GM19395 (cell line): ENCODE measurements around the gene COX17.
A peak's percentile ranks its signal among the peaks of the same experiment; 100 is the strongest.
"Not testable (repeated sequence)": the region's sequence is repeated elsewhere in the genome, so short reads cannot be mapped to it uniquely, and the experiment has no call there.

Experiments
- ATAC-seq: cut with Tn5 transposase; IDR thresholded peaks from one replicate; pipeline ENCODE4 v1.9.1; 2021; ENCODE audit warnings: mild to moderate bottlenecking, moderate library complexity; ENCODE audit not compliant: unreplicated experiment

COX17 gene, protein sequence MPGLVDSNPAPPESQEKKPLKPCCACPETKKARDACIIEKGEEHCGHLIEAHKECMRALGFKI

GRCh38 chr3:119676771-119677640 is at the start of gene COX17:
COX17 (minus strand) TSS chr3:119677406; CDS start chr3:119677310, 96 bp downstream.
- ATAC-seq = peak; percentile 92

GRCh38 chr3:119726909-119727308 is 49.7 kb upstream of the COX17 start:
- ATAC-seq = no peak

DNA sequence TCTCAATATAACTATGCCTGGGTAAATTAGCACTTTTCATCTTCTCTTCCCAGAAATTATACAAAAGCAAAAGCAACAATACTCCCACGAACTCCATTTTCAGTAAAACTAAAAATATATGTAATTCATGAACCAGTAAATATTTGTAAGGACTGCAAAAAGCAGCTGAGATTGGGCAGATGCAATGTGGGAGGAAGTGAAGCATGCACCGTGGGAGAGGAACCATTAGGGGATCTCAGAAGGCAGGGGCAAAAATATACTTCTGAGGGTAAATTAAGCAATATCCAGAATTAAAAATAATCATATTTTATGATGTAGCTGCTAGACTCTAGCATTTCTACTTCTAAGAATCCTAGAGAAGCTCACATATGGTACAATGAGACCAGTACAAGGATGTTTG is 45.8 kb upstream of the COX17 start:
- ATAC-seq = no peak

DNA sequence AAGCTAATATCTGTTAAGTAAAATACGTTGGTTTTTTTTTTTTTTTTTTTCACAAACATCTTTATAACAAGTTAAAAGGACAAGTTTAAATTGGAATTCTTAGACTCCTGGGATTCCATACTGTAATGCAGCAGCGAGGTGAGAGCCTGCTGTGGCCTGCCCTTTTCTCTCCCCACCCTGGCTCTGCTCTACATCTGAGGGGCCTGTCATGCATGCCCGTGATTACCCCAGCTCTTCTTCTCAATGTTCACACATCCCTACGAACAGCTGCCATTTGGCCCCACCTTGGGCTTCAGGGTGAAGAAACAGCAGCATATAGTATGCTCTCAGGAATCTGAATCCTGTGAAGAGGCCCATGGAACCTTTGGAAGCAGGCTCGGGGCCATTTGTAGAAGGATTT is 40.3 kb upstream of the COX17 start:
- ATAC-seq = no peak

- no peak for ATAC-seq
Measured at GRCh38 chr3:119716998-119717397, 39.8 kb upstream of the COX17 start.

DNA sequence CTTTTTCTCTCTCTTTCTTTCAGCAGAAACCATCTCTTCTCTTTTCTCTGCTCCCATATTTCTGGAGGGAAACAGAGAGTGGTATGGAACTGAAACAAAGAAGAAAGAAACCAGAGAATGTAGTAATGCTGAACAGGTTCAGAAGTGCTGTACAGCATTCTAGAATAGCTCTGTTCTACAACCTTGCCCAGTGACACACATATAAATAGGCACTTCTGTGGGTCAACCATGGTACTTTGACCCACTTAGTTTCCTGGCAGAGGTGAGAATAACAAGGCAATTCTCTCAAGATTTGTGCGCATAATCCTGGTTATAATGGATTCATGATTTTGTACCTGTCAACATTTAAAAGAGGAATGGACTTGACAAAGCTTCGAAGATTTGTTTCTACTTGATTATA is 37.9 kb upstream of the COX17 start:
- no peak for ATAC-seq

DNA sequence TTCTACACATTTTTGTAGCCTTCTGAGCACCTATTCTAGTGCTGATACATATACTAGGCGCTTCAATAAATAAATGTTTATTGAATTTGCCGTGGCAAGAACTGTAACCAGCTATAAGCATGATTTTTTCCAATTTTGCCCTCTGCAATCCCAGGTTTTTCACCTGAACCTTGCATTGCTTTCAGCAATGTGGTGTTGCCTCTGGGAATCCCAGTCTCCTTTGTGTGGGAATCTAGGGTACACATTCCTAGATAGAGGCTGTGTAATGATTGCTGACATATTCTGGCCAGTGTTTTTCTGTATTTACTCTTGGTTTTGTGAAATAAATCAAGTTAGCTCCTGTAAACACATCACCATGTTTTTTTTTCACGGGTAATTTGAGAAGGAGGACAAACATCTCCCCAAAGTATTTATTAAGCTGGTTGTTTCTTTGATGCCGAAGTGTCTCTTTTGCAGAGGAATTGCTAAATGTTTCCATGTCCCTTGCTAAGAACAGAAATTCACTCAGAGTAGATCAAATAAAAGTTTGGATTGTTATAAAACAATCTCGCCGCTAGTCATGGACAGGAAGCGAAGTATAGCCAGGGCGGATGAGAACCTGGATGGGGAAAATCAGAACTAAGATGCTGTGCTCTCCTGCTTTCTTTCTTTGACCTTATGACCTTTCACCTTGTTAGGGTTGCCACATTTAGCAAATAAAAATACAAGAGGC is 26.8 kb upstream of the COX17 start:
- no peak for ATAC-seq

GRCh38 chr3:119702530-119703527 is 25.6 kb upstream of the COX17 start, which contains the start of gene CFAP91:
CFAP91 (plus strand) TSS chr3:119703022; CDS start chr3:119703099, 77 bp downstream.
- ATAC-seq = peak; percentile 84

DNA sequence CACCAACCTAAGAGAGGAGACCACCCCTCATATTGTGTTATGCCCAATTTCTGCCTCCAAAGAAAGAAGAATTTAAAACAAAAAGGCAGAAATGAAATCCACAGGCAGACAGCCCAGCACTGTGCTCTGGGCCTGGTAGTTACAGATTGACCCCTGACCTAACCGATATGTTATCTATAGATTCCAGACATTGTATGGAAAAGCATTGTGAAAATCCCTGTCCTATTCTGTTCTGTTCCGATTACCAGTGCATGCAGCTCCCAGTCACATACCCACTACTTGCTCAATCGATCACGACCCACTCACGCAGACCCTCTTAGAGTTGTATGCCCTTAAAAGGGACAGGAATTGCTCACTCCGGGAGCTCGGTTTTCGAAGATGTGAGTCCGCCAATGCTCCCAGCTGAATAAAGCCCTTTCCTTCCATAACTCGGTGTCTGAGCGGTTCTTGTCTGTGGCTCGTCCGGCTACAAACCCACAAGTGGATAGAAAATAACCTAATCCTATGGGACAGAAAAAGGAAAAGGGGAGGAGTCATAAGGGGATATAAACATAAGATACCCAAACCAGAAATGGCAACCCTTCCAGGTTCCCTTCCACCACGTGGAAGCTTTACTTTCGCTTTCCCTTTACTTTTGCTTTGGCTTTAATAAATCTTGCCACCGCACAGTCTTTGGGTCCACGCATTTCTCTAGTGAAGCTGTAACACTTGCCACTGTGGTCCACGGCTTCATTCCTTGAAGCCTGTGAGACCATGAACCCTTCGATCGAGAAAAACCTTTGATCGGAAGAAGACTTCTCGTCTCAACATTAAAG is 23.9 kb upstream of the COX17 start:
- ATAC-seq = peak; percentile 26

- peak; percentile 48 for ATAC-seq
Measured at GRCh38 chr3:119700269-119700919, 23.2 kb upstream of the COX17 start.

DNA sequence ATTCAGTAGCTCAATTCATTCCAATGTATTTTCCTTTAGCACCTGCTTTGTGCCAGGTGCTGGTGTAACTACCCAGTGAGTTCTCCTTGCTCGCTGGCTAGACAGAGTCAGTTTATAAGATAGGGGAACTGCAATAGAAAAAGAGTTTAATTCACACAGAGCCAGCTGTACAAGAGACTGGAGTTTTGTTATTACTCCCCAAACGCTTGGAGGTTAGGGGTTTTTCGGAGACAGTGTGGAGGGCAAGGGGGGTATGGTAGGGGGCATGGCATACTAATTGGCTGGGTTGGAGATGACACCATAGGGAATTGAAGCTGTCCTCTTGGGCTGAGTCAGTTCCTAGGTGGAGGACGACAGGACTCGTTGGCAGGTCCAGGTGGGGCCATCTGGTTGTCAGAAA is 20.2 kb upstream of the COX17 start:
- peak; percentile 55 for ATAC-seq

DNA sequence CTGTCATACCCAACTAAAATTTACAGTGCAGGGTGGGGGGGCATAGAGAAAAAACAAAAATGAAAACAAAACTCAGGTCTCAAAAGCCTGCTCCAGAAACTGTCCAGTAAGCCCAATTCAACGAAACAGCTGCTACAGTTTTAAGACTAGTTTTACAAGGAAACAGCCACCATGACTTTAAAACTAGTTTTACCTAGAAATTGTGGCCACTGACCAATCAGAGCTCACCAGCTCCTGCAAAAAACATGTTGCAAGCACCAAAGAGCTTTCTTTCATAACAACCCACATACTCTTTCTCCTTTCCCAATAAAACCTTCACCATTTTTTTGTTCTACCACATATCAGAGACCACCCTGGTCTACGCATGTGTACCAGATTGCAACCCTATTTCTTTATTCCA is 18.3 kb upstream of the COX17 start:
- ATAC-seq = no peak

GRCh38 chr3:119690043-119690656 is 12.9 kb upstream of the COX17 start:
- ATAC-seq = no peak

GRCh38 chr3:119683421-119683820 is 6.2 kb upstream of the COX17 start:
- no peak for ATAC-seq

DNA sequence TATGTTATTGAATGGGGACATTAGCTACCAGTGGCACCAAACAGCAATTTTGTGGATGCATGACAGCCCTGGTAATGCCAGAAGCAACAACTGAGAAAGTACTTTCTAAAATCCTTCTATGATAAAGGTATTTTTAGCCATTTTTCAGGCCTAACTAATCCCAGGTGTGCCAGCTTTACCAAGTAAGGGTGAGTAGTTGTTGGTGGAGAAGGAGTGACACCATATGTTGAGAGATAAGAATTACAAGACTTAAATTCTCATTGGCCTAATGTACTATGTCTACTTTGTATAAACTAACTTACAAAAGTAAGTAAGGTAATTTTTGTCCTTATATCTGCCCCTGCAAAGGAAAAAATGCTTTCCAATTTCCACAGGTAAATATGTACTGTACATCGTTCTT is 4.1 kb upstream of the COX17 start:
- ATAC-seq = peak; percentile 28

GRCh38 chr3:119679874-119680273 is 2.7 kb upstream of the COX17 start:
- no peak for ATAC-seq

DNA sequence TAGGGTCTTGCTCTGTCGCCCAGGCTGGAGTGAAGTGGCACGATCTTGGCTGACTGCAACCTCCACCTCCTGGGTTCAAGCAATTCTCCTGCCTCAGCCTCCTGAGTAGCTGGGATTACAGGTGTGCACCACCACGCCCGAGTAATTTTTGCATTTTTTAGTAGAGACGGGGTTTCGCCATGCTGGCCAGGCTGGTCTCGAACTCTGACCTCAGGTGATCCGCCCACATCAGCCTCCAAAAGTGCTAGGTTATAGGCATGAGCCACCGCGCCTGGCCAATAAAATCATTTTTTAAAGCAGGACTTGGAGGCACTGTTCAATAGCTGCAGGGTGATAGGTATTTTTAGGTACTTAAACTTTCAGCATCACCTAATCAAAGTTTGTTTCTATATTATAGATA is 1.0 kb upstream of the COX17 start:
- not testable (repeated sequence) for ATAC-seq

DNA sequence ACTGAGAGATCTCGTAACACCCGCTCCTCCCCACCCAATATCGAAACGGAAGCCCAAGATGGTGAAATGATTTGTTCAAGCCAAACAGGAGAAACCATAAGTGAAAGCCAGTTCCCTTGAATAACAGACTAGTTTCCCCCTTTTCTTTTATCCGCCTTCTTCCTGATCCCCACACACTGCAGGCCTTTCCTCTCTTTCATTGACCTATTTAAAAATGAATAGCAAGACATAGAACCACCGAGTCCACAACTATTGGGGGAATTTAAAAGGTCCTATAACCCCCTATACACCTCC is 382 bp upstream of the COX17 start:
- ATAC-seq = peak; percentile 1

- ATAC-seq = no peak
Measured at GRCh38 chr3:119676020-119676419, 1.2 kb downstream of the COX17 start.
